NCI-H1436 (cell line): Measurements from ENCODE around the gene ALDH1A1.

Experiments used
- DNase-seq: peaks from one replicate; lab custom pipeline; 2025; lab: John Stamatoyannopoulos, UW

The ALDH1A1 gene

GRCh38 chr9:72952914-72953313 lies at the start of gene ALDH1A1:
Gene ALDH1A1 (minus strand): TSS chr9:72953053. CDS start chr9:72953000, 53 bp downstream.
- DNase-seq: peak; percentile 17

GRCh38 chr9:73001860-73002259 lies 49.0 kb upstream of the ALDH1A1 start:
- no peak for DNase-seq

- no peak for DNase-seq
Measured at GRCh38 chr9:72998363-72998762, 45.5 kb upstream of the ALDH1A1 start.

- no peak for DNase-seq
Measured at GRCh38 chr9:72997387-72997995, 44.6 kb upstream of the ALDH1A1 start.

GRCh38 chr9:72996684-72997314 lies 43.9 kb upstream of the ALDH1A1 start:
- no peak for DNase-seq

GRCh38 chr9:72996114-72996513 lies 43.3 kb upstream of the ALDH1A1 start:
- no peak for DNase-seq

- no peak for DNase-seq
Measured at GRCh38 chr9:72995131-72996024, 42.5 kb upstream of the ALDH1A1 start.

- DNase-seq: no peak
Measured at GRCh38 chr9:72991772-72992171, 38.9 kb upstream of the ALDH1A1 start.

- no peak for DNase-seq
Measured at GRCh38 chr9:72990397-72991182, 37.7 kb upstream of the ALDH1A1 start.

GRCh38 chr9:72986522-72987116 lies 33.8 kb upstream of the ALDH1A1 start:
- DNase-seq: no peak

GRCh38 chr9:72985746-72986145 lies 32.9 kb upstream of the ALDH1A1 start:
- DNase-seq: no peak

- no peak for DNase-seq
Measured at GRCh38 chr9:72984991-72985390, 32.1 kb upstream of the ALDH1A1 start.

- no peak for DNase-seq
Measured at GRCh38 chr9:72984226-72984947, 31.5 kb upstream of the ALDH1A1 start.

- DNase-seq: no peak
Measured at GRCh38 chr9:72983512-72984225, 30.8 kb upstream of the ALDH1A1 start.

GRCh38 chr9:72983056-72983455 lies 30.2 kb upstream of the ALDH1A1 start:
- no peak for DNase-seq

GRCh38 chr9:72982146-72982799 lies 29.4 kb upstream of the ALDH1A1 start:
- DNase-seq: no peak

- DNase-seq: no peak
Measured at GRCh38 chr9:72981433-72981832, 28.6 kb upstream of the ALDH1A1 start.

- DNase-seq: no peak
Measured at GRCh38 chr9:72980600-72981265, 27.9 kb upstream of the ALDH1A1 start.

- no peak for DNase-seq
Measured at GRCh38 chr9:72980183-72980582, 27.3 kb upstream of the ALDH1A1 start.
